Cardiac muscle cell (in vitro differentiated cells and primary cell): Measurements from ENCODE around the gene PTPRD. TPM values are rescaled to one million over a fixed set of nuclear protein-coding genes. Genes with fewer than 3 reads are reported as not detected.
"Not testable (repeated sequence)": the region's sequence is repeated elsewhere in the genome, so short reads cannot be mapped to it uniquely, and the experiment has no call there.

Experiments
- DNase-seq, 2 donors: peaks; one replicate each; pipeline versions ENCODE4 v3.0.0 to v3.0.0-alpha.2; 2010 to 2017; ENCODE audit warnings: low read depth in 1 of 2, low spot score in 1 of 2
- H3K27ac ChIP-seq: fragments of 200-600 bp; sonication (generic); 2 replicates; pipeline ENCODE4 v1.5.1; 2016
- H3K27me3 ChIP-seq: fragments of 200-600 bp; sonication (generic); 2 replicates; pipeline ENCODE4 v1.6.0; 2016; ENCODE audit warnings: control low read depth
- H3K36me3 ChIP-seq: fragments of 200-600 bp; sonication (generic); 2 replicates; pipeline ENCODE4 v1.5.1; 2016; ENCODE audit warnings: control low read depth
- H3K4me1 ChIP-seq: fragments of 200-600 bp; sonication (generic); 2 replicates; pipeline ENCODE4 v1.8.1; 2017; ENCODE audit warnings: low read depth, mild to moderate bottlenecking, mixed run types
- H3K4me3 ChIP-seq: fragments of 200-600 bp; sonication (generic); 2 replicates; pipeline ENCODE4 v1.5.1; 2016; ENCODE audit warnings: mild to moderate bottlenecking
- H3K9me3 ChIP-seq: fragments of 200-600 bp; sonication (generic); 2 replicates; pipeline ENCODE4 v1.5.1; 2017; ENCODE audit warnings: low read depth, mild to moderate bottlenecking, control low read depth
- polyA plus RNA-seq: library from polyadenylated mRNA; unstranded; fragments of >200 nt; fragmentation: Nextera tagmentation; extraction: Ambion mirVana; gene quantifications from 2 replicates; pipeline ENCODE4 v1.2.1, GENCODE V29; 2016
- total RNA-seq: library from RNA; depleted of rRNA; stranded (reverse); fragments of >200 nt; gene quantifications from 2 replicates; pipeline ENCODE4 v1.2.3, GENCODE V29; 2016
- TF ChIP-seq, protein P1 (sequence below): IDR thresholded peaks from 2 replicates; pipeline ENCODE4 v1.5.1; 2012; ENCODE audit warnings: low read depth, mild to moderate bottlenecking, low read length

The PTPRD gene
- total and polyA plus RNA-seq, 2 experiments from 2014 or later, result 37.0 to 287 TPM

DNA sequence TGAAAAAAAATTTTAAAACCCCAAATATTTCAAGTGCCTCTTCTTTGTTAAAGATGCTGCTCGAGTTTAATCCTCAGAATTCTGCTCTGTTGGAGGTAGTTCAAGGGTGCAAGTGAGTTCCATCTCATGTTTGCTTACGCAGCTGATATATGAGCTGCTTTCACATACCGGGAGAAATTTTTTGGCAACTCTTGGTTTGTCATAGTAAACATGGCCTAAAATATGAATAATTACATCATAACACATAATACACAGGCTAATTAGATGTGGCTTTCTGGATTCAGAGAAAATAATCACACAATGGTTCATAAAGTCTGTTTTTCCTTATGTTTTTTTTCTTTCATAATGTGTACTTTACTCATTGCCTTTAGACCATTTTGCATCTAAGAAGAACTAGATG, 1134.1 kb downstream of the PTPRD start:
- TF ChIP-seq, protein P1, sequence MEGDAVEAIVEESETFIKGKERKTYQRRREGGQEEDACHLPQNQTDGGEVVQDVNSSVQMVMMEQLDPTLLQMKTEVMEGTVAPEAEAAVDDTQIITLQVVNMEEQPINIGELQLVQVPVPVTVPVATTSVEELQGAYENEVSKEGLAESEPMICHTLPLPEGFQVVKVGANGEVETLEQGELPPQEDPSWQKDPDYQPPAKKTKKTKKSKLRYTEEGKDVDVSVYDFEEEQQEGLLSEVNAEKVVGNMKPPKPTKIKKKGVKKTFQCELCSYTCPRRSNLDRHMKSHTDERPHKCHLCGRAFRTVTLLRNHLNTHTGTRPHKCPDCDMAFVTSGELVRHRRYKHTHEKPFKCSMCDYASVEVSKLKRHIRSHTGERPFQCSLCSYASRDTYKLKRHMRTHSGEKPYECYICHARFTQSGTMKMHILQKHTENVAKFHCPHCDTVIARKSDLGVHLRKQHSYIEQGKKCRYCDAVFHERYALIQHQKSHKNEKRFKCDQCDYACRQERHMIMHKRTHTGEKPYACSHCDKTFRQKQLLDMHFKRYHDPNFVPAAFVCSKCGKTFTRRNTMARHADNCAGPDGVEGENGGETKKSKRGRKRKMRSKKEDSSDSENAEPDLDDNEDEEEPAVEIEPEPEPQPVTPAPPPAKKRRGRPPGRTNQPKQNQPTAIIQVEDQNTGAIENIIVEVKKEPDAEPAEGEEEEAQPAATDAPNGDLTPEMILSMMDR, result no peak
- H3K36me3 ChIP-seq, result no peaks in the 10 kb centered on the region
- H3K9me3 ChIP-seq, result no peaks in the 10 kb centered on the region
- no peak for DNase-seq
- no peak overlapping the region for H3K4me3 ChIP-seq
- H3K27me3 ChIP-seq, result no peaks in the 10 kb centered on the region
- H3K27ac ChIP-seq, result no peak overlapping the region
- no peaks in the 10 kb centered on the region for H3K4me1 ChIP-seq

DNA sequence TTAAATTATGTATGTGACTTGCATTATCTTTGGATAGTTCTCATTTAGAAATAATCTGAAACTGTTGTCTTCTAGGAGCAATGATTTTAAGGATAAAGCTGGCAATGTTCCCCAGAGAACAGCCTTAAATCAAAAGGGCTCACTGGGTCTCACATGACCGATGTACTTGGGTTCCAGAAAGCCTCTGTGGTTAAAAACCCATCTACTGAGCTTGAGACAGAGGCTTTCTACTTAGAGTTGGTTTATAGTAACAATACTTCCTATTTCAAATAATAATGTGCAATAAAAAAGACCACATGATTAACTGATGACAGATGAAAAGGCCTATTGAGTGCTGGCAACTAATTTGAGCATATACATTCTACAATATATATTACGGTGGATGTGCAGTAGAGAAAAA, 1143.5 kb downstream of the PTPRD start:
- no peaks in the 10 kb centered on the region for H3K27me3 ChIP-seq
- no peaks in the 10 kb centered on the region for H3K36me3 ChIP-seq
- no peaks in the 10 kb centered on the region for H3K4me1 ChIP-seq
- TF ChIP-seq, protein P1, result no peak
- DNase-seq, result no peak
- no peak overlapping the region for H3K4me3 ChIP-seq
- H3K27ac ChIP-seq, result no peak overlapping the region
- no peaks in the 10 kb centered on the region for H3K9me3 ChIP-seq

DNA sequence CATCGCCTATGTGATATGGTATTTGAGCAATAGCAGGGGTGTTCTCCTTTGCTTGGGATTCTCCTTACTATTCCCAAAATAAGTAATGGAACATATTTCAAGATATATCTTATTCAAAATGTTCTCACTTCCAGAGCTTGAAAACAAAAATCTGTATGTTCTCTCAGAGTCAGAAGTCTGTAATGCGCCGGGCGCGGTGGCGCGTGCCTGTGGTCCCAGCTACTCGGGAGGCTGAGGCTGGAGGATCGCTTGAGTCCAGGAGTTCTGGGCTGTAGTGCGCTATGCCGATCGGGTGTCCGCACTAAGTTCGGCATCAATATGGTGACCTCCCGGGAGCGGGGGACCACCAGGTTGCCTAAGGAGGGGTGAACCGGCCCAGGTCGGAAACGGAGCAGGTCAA, 1170.9 kb downstream of the PTPRD start:
- H3K27me3 ChIP-seq, H3K36me3 ChIP-seq, H3K4me3 ChIP-seq, H3K9me3 ChIP-seq, DNase-seq, H3K27ac ChIP-seq, H3K4me1 ChIP-seq: not testable (repeated sequence)

DNA sequence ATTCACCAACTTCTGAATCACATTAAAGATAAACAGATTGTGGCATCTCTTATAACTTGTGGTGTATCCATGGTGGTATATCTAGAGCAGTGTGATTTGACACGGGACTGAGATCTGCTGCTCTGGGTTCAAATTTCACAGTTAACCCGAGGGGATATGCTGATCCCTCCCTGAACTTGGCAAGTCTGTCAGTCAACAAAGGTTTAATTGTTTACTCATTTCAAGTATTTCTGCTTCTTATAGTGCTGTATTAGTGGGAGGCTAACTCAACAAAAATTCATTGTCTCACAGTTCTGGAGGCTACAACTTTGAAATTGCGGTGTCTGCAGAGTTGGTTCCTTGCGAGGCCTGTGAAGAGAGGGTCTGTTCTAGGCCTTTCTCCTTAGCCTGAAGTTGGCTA, 1175.2 kb downstream of the PTPRD start:
- Histone ChIP-seq H3K36me3 (no peaks in the 10 kb centered on the region), H3K9me3 (no peaks in the 10 kb centered on the region), H3K27me3 (no peaks in the 10 kb centered on the region), H3K4me3 (no peak overlapping the region), H3K27ac (no peak overlapping the region), H3K4me1 (no peaks in the 10 kb centered on the region)
- TF ChIP-seq, protein P1, result no peak
- DNase-seq, result no peak

DNA sequence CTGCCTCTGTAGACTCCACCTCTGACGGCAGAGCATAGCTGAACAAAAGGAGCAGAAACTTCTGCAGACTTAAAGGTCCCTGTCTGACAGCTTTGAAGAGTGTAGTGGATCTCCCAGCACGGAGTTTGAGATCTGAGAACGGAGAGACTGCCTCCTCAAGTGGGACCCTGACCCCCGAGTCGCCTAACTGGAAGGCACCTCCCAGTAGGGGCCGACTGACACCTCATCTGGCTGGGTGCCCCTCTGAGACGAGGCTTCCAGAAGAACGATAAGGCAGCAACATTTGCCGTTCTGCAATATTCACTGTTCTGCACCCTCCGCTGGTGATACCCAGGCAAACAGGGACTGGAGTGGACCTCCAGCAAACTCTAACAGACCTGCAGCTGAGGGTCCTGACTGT, 1186.3 kb downstream of the PTPRD start:
- H3K27ac ChIP-seq, H3K36me3 ChIP-seq: not testable (repeated sequence)

DNA sequence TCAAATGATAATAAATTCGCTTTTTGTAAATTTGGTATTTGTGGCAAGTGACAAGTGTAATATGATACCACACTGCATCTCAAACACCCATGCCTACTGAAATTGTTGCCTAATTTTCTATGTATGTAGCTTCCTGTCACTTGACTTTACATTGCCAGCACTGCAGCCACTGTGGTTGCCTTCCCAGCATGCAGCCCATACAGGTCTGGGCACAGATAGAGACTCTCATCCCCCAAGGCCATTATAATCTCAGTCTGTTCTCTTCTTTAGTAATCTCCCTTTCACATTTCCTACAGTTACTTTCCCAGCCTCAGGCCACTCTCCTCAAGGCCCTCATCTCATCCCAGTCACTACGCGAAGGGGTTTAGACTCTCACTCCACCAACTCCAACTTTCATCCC, 1200.6 kb downstream of the PTPRD start:
- no peaks in the 10 kb centered on the region for H3K36me3 ChIP-seq
- H3K4me3 ChIP-seq, result no peak overlapping the region
- no peak for DNase-seq

More for the DNA sequence above, 1186.3 kb downstream of the PTPRD start:
- not testable (repeated sequence) for H3K9me3 ChIP-seq, H3K27me3 ChIP-seq, H3K4me3 ChIP-seq, H3K4me1 ChIP-seq, DNase-seq

More for the DNA sequence above, 1200.6 kb downstream of the PTPRD start:
- Histone ChIP-seq H3K27ac (no peak overlapping the region), H3K4me1 (peaks cover 3% of the 10 kb centered on the region), H3K9me3 (no peaks in the 10 kb centered on the region), H3K27me3 (no peaks in the 10 kb centered on the region)
- TF ChIP-seq, protein P1, result no peak
